Suppressor macrophage treated with lipopolysaccharide for 4 hours (primary cell): Measurements from ENCODE around the gene LCTL.
"Not testable (repeated sequence)": the region's sequence is repeated elsewhere in the genome, so short reads cannot be mapped to it uniquely, and the experiment has no call there.

Source experiments
- DNase-seq: peaks from one replicate; pipeline ENCODE4 v3.0.0-alpha.2; 2020

LCTL gene

DNA sequence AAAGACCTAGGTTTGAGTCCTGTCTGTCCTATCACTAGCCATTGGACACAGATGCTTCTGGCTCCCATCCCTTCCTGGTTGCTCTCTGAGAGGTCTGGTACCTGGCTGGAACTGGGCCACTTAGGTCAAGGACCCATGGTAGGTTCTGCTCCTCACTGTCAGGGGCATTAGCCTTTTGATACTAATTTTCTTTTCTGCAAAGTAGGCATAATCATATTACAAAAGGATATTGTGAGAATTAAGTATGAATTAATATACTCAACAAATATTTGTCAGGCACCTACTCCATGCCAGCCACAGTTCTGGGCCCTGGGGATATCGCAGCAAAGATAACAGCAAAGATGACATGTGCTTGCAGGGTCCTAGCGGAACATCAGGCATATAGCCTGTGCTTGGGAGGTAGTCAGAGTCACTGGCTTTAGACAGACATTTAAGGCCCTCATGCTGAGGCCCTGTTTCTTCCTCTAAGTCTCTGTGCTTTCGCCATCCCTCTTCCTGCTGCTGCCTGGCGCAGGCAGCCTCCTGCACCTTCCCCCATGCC, 25.6 kb upstream of the LCTL start:
- no peak for DNase-seq

DNA sequence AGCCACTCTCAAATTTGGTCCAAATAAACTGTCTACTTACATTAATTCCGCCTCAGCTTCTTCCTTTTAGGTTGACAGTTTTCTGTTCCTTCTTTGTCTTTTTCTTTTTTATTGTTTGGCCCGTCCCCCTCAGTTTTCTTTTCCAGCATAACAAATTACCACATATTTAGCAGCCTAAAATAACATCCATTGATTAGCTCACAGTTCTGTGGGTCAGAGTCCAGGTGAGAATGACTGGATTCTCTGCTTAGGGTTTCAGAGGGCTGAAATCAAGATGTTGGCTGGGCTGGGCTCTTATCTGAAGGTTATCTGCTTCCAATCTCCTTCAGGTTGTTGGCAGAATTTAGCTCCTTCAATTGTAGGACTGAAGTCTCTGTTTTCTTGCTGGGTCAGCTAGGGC, 24.6 kb upstream of the LCTL start:
- DNase-seq: no peak

DNA sequence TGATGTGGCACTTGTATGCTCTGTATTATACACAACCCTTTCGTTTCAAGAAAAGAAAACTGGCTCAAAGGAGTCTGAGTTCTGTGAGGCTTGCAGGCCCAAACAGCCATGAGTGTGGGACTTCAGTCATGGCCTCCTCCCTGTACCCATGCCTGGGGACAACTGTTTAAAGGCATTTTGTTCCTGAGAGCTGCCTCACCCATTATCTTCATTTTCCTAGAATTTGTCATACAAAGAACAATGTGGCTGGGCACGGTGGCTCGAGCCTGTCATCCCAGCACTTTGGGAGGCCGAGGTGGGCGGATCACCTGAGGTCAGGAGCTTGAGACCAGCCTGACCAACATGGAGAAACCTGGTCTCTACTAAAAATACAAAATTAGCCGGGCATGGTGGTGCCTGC, 23.6 kb upstream of the LCTL start:
- not testable (repeated sequence) for DNase-seq

DNA sequence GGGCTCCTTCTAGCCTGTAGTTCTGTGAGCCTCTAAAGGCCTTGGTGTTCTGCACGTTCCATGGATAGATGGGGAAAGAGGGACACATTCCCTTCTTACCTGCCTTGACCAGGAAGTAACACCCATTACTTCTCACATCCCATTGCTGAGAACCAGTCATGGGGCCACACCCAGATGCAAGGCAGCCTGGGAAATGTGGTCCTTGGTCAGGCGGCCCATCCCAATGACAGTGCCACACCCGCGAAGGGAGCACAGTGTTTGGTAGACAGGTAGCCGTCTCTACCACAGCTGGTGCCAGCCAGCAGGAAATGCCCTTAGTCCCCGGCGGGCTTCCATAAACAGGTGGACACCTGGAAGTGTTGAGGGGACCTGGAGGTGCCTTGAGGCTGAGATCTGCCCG, 23.2 kb upstream of the LCTL start:
- no peak for DNase-seq

DNA sequence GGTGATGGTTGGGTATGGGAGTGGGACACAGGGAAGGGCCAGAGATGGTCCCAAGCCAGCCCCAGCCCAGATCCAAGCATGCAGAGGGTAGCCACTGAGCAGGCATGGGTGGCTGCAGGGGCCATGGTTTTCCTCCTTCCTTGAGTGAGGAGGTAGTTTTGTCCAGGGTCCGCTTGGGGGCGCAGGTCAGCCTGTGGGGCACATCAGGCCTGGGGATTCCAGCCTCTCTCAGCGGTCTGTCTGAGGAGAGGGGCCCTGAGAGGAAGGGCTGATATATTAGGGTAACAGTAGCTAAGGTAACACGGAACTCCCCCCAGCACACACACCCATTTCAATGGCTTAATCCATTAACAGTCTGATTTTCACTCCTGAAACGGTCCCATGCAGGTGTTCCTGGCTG, 22.7 kb upstream of the LCTL start:
- DNase-seq: no peak

DNA sequence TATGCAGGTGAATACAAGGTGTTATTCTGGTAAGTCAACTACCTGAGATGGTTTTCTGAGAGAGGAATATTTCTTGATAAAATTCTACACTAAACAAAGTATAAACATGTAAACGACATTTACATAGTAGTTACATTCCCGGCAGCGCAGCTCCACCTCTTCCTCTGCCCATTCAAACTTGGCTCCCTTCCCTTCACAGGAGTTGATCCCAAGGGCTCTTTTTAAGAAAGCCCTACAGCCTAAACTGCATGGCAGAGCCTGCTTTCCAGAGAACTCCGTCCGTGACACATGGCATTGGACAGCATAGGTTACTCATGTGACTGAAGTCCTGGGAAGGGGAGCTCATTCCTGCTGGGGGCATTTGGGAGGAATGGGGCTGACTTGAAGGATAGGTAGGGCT, 22.0 kb upstream of the LCTL start:
- DNase-seq: no peak

DNA sequence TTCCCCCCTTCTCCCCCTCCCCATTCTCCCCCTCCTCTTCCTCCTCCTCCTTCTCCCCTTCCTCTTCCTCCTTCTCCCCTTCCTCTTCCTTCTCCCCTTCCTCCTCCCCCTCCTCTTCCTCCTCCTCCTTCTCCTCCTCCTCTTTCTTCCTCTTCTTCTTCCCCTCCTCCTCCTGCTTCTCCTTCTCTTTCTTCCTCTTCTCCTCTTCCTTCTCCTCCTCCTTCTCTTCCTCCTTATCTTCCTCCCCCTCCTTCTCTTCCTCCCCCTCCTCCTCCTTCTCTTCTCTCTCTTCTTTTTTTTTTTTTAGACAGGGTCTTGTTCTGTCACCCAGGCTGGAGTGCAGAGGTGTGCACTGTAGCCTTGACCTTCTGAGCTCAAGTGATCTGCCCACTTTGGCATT, 21.2 kb upstream of the LCTL start:
- no peak for DNase-seq

DNA sequence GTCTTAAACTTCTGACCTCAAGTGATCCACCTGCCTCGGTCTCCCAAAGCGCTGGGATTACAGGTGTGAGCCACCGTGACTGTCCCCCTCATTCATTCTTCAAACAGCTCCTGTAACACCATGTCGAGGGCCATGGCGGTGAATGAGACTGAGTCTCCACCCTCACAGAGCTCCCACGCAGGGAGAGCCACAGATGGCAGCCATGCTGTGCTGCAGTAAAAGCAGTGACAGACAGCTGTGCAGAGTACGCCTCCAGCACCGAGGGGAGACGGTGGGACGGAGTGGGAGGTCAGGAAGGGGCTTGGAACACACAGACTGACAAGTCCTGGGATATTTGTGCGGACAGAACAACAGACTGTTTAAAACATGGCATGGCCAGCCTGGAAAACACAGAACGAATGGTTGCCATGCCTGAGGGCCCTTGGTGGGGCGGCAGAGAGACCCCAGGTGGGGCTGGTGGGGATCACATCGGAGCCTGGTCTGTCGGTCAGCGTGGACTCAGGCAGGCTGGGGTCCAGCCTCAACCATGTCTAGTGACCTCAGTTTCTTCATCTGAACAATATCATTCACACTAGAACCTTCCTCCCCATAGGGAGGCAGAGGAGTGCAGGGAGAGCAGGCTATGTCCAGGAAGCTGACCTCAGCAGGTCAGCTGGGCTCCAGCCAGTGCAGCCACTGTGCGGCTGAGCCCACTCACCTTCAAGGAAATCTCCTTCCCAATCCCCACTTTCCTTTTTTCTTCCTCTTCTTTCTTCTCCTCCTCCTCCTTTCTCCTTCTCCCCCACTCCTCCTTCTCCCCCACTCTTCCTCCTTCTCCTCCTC, 20.6 kb upstream of the LCTL start:
- no peak for DNase-seq

DNA sequence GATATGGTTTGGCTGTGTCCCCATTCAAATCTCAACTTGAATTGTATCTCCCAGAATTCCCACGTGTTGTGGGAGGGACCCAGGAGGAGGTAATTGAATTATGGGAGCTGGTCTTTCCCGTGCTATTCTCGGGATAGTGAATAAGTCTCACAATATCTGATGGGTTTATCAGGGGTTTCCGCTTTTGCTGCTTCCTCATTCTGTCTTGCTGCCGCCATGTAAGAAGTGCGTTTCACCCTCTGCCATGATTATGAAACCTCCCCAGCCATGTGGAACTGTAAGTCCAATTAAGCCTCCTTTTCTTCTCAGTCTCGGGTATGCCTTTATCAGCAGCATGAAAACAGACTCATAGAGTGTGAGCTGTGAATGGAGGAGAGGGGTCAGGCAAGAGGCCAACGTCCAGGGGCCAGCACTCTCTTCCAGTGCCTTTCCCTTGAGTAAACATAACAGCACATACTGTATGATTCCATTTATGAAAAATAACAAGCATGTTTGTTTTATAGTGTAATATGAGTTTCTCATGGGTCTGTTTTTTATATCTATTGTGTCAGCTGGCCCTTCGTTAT, 16.3 kb upstream of the LCTL start:
- DNase-seq: peak; percentile 64

DNA sequence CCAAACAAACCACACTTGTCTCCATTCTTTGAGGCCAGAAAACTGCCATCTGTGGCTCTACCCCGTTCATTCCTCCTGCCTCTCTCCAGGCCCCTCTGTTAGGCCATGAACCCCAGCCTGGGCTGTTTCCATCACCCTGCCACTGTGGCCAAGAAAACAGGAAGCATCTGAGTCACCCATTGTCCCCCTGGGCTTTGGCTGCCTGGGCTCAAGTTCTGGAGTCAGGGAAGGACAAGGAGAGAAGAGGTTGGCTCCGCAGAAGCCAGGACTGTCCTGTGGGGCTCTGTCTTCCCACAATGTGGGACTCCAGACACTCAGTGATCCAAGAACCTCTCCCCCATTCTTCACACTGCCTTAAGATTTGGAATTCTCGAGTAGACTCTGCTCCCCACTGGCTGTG, 14.8 kb upstream of the LCTL start:
- DNase-seq: peak; percentile 39

DNA sequence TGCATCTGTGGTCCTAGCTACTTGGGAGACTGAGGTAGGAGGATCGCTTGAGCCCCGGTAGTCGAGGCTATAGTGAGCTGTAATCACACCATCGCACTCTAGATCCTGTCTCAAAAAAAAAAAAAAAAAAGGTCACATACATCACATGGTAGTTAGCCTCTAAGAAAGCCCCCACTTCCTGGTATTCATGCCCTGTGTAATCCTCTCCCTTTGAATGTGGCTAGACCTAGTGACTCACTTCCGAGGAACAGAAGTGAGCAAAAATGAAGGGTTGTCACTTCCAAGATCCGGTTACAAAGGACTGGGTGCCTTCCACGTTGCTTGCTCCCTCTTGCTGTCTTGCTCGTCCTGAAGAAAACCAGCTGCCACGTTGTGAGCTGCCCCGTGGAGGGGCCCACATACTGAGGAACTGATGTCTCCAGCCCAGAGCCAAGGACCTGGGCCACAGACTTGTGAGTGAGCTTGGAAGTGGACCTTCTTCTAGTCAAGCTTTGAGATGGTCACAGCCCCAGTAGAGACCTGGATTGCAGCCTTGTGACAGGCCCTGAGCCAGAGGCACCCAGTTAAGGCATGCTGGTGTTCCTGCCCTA, 12.6 kb upstream of the LCTL start:
- peak; percentile 84 for DNase-seq

DNA sequence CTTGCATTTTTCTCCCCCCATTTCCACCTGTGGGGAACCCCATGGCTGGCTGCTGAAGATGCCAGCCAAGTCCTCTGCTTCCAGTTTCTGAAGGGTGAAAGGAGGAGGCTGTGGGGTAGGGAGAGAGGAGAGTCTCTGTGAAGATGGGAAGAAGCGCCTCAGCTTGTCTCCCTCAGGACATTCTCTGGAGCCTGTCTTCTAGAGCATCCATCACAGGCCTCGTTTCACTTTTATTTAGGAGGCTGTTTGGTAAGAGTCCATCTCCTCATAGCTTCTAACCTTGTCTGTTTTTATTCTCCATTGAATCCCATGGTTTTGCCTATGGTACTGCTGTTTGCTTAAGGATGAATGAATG, 8.8 kb upstream of the LCTL start:
- peak; percentile 12 for DNase-seq

DNA sequence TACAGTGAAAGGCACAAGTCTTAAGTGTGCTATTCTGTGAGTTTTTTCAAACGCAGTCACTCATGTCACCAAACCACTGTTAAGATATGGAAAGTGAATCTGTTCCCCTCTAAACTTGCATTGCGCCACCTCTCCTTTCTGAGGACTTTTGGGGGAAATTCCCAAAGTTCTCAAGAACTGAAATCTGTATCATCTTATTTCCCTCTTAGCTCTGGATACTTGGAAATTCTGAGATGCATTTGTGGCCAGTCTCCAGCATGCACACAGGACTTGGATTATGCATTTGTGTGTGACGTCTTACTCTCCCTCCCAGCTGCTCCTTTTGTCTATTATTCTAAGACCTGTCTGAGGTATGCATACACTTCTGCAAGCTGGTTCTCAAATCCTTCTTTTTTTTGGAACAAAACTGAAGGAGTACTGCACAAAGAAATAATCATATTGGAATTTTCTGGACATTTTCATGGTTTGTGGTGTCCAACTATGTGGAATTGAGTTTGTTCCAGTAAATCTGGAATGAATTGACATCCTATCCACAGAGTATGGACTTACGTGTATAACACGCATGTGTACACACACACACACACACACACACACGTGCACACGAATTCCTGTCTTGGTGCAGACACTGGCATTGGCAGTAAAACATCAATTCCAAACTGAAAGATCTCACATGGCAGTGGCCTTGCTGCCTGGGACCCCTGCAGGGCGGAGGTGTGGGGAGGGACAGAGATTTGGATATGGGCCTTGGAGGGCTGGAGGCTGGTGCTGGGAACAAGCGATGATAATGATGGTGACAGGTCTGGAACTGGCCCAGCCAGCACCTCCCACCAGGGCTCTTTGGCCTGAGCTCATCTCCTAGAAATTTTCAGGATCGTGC, 8.2 kb upstream of the LCTL start:
- DNase-seq: peak; percentile 94

DNA sequence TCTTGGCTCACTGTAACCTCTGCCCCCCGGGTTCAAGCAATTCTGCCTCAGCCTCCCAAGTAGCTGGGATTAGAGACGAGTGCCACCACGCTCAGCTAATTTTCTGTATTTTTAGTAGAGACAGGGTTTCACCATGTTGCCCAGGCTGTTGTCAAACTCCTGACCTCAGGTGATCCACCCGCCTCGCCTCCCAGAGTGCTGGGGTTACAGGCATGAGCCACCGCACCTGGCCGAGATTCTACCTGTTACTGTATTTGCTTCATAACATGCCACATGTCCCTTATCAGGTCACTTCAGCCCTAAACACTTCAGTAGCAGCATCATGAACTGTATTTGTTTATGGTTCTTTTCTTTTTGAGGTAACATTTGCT, 7.5 kb upstream of the LCTL start:
- no peak for DNase-seq

DNA sequence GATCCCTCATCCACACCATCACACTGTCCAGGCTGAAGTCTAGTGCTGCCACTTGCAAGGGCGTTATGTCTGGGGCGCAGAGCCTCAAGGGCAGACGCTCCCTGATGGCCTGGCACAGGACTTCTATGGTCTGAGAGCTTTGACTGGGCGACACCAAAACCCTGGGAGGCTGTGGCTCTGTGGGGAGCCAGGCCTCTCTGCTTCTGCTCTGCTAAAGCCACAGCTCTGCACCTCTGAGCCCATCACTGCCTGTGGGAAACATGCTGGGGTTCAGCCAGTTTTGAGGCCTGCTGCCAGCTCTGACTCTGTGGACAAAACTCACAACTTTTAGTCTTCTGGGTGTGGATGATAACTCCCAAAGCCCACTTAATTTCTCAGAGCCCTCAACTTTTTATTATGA, 6.3 kb upstream of the LCTL start:
- DNase-seq: no peak

DNA sequence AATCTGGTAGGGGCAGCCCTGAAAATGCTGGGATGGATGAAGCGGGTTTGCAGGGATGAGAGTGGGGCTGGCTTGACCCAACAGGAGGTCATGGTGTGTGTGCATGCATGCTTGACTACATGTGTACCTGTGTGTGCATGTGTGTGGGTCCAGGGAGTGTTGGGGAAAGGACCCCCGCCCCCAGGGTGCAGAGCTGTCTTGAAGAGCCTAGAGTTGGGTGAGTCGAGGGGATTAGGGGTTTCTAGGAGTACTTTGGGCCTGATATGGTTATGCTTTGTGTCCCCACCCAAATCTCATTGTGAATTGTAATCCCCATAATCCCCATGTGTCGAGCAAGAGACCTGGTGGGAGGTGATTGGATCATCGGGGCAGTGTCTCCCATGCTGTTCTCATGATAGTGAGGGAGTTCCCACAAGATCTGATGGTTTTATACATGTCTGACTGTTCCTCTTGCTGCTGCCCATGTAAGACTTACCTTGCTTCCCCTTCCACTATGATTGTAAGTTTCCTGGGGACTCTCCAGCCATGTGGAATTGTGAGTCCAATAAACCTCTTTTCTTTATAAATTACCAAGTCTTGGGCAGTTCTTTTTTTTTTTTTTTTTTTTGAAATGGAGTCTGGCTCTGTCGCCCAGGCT, 5.2 kb upstream of the LCTL start:
- DNase-seq: peak; percentile 59

DNA sequence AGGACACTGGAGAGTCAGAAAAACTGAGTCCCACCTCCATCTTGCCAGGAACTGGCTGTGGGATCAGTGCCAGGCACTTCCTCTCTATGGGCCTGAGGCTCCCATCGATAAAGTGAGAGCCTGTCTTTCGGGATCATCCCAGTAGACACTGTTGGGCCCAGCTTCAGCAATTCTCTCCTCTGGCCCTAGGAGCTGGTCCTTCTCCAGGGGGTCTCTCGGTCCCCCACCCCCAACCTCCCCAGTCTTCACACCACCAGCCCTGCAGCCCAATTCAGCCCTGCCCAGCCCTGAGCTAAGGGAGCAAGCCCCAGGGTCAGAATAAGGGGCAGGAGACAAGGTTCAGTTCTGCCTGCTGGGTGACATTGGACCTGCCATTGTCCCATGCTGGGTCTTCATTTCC, 4.5 kb upstream of the LCTL start:
- no peak for DNase-seq

DNA sequence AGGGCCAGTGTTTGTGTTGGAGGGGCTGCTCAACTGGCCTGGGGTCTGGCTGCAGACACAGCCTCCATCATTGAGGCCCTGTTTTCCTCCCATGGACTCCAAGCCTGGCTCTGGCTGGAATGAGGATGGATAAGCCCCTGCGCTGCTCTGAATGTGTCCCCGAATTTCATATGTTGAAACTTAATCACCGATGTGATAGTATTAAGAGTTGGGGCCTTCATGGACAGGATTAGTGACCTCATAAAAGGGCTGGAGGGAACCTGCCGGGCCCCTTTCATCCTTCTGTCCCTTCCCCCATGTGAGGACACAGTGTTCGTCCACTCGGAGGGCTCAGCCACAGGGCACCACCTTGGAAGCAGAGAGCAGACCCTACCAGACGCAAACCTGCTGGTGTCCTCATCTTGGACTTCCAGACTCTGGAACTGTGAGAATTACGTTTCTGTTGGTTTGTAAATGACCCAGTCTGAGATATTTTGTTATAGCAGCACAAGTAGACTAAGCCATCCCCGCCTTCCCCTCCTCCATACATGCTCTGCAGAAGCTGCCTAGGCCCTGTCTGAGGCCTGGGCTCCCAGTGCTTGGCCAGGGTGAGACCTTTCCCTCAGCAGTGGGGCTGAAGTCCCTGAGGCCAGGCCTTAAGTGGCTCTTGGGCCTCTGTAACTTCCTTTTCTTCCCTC, 3.8 kb upstream of the LCTL start:
- DNase-seq: no peak

DNA sequence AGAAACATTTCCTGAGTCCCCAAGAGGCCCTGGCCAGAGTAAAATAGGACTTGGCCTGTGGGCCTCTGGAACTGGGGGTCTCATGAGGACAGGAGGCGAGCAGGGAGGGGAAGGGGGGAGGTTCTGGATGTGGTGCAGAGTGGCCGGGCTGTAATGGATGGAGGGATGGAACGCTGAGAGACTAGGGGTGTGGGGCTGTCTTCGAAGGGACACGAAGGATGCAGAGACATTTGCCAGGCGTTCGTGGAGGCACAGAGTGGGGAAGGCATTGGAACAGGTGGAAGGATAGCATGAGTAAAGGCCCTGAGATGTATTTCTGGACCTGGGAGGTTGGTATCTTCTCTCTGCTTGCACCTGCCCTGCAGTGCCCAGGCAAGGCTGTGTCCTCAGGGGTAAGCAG, 2.1 kb upstream of the LCTL start:
- no peak for DNase-seq

DNA sequence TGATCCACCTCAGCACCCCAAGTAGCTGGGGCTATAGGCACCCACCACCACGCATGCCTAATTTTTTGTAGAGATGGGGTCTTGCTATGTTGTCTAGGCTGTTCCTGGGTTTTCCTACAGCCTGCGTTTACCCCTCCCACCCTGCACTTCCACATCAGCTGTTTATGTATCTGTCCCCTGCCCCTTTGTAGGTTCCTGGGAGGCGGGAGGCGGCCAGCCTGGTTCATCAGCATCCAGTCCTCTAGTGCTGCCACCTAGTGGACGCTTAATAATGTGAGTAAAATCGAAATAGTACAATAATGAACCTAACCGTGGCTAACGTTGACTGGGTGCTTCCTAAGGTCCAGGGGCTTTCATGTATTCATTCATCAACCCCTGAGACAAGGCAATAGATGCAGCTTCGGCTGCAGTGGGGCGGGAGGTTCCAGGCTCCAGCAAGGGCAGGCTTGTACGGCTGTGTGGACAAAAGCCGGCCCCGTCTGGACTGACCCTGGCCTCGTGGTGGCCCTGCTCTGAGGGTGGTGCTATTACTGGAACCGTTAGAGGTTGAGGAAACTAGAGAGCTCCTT, 1.2 kb upstream of the LCTL start:
- peak; percentile 86 for DNase-seq

DNA sequence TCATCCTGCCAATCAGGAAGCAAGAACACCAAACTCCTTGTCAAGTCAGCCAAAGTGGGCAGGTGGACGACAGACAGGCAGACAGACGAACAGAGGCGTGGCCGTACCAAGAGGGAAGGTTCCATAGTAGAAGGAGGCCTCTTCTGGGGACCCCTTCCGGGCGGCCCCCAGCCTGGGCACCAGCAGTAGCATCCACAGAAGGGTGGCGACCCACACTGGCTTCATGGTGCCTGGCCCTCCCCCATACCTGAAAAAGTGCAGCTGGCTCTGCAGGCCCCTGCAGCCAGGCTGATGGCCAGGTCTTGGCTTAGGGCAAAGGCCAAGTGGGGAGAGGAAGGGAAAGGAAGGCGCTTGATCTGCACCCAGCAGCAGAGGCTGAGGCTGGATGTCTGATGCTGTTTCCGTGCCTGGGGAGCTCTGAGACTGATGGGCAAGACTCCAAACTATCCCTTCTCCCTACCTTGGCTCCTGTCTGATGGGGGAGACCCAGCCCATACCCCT, 607 bp downstream of the LCTL start:
- DNase-seq: no peak
